Skeletal muscle satellite cell (primary cell): ENCODE measurements around the gene ZNF296.

Experiments
- H3K27me3 ChIP-seq: 2 replicates; pipeline ENCODE4 v1.7.0; 2013; ENCODE audit warnings: low read length; ENCODE audit not compliant: control insufficient read depth, insufficient read depth
- H3K36me3 ChIP-seq: 2 replicates; pipeline ENCODE4 v1.7.0; 2013; ENCODE audit warnings: mild to moderate bottlenecking, control low read depth, low read length; ENCODE audit not compliant: insufficient read depth
- H3K4me1 ChIP-seq: 2 replicates; pipeline ENCODE4 v1.7.0; 2013; ENCODE audit warnings: low read length; ENCODE audit not compliant: control insufficient read depth, insufficient read depth
- H3K4me2 ChIP-seq: 2 replicates; pipeline ENCODE4 v1.7.0; 2013; ENCODE audit warnings: mild to moderate bottlenecking, low read length
- H3K4me3 ChIP-seq: 2 replicates; pipeline ENCODE4 v1.7.0; 2013; ENCODE audit warnings: low read length
- H3K9ac ChIP-seq: 2 replicates; pipeline ENCODE4 v1.7.0; 2013; ENCODE audit warnings: mild to moderate bottlenecking, low read depth, low read length, moderate library complexity
- H3K9me3 ChIP-seq: replicated peaks from 2 replicates; pipeline ENCODE4 v1.7.0; 2013; ENCODE audit warnings: mild to moderate bottlenecking, control low read depth, low read length

Gene ZNF296

DNA sequence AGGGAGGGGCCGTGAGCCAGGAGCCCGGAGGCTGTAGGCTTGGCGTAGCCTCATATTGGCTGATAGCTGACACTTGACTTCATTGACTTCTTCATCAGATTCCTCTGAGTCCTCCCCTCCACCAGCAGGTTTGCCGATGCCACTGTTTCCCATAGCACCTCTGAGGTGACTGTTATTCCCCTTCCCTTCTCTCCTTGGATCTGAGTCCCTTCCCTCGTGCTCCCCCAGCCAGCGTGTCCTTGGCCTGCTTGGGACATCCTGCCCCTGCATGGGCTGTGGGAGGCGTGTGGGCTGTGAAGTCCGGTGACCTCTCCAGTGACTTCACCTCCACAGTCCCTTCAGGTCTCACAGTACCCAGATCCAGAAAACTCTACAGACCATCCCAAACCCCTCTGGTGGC is 25.5 kb upstream of the ZNF296 start:
- Histone ChIP-seq H3K4me2 (no peak overlapping the region), H3K9ac (no peak overlapping the region), H3K36me3 (peaks cover 4% of the 10 kb centered on the region), H3K4me1 (peaks cover 48% of the 10 kb centered on the region), H3K4me3 (no peak overlapping the region), H3K27me3 (no peaks in the 10 kb centered on the region), H3K9me3 (no peaks in the 10 kb centered on the region)

- H3K4me1 ChIP-seq: peaks cover 51% of the 10 kb centered on the region
- H3K27me3 ChIP-seq: no peaks in the 10 kb centered on the region
- H3K9ac ChIP-seq: no peak overlapping the region
- H3K36me3 ChIP-seq: peaks cover 4% of the 10 kb centered on the region
- no peak overlapping the region for H3K4me3 ChIP-seq
- no peaks in the 10 kb centered on the region for H3K9me3 ChIP-seq
- no peak overlapping the region for H3K4me2 ChIP-seq
Measured at GRCh38 chr19:45100846-45101252, 24.6 kb upstream of the ZNF296 start.

- Histone ChIP-seq H3K27me3 (no peaks in the 10 kb centered on the region), H3K4me3 (no peak overlapping the region), H3K36me3 (peaks cover 4% of the 10 kb centered on the region), H3K4me1 (peaks cover 53% of the 10 kb centered on the region), H3K4me2 (peak overlapping the region; percentile 78), H3K9me3 (no peaks in the 10 kb centered on the region), H3K9ac (peak overlapping the region; percentile 18)
Measured at GRCh38 chr19:45100201-45100600, 23.9 kb upstream of the ZNF296 start.

DNA sequence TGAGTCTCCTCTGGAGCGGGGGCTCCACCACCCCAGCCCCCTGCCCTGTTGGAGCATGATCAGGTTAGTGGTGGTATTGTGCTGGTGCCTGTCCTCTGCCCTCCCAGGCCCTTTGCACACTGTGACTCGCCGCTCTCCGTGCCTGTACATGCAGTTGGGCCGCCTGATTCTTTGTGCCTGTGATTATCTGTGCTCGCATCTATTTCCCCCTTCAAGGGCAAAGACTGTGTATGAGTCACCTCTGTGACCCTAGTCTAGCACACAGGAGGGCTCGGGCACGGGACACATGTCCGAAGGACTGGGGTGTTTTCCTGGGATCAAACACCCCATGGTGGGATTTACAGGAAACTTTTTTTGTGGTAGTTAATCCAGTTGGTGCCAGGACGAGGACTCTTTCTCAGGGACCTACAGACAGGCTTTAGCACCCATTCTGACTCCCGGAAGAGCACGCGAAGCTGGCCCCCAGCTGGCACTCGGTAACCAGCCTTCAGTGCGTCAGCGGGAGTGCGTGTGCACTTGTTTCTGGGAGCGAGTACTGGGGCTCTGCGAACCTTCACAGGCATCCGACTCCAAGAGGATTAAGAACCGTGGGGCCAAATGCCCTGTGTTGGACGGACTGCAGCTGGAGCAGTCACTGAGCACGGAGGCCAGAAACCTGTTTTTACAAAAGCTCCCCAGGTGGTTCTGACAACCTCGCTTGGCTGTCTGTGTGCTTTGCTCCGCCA is 23.4 kb upstream of the ZNF296 start:
- Histone ChIP-seq H3K4me2 (peak overlapping the region; percentile 78), H3K27me3 (no peaks in the 10 kb centered on the region), H3K4me1 (peaks cover 57% of the 10 kb centered on the region), H3K9me3 (no peaks in the 10 kb centered on the region), H3K9ac (peak overlapping the region; percentile 32), H3K4me3 (peak overlapping the region; percentile 19), H3K36me3 (peaks cover 4% of the 10 kb centered on the region)

GRCh38 chr19:45098521-45099466 is 22.5 kb upstream of the ZNF296 start:
- H3K36me3 ChIP-seq: peaks cover 4% of the 10 kb centered on the region
- no peaks in the 10 kb centered on the region for H3K27me3 ChIP-seq
- H3K4me3 ChIP-seq: peak overlapping the region; percentile 55
- peaks cover 65% of the 10 kb centered on the region for H3K4me1 ChIP-seq
- peak overlapping the region; percentile 78 for H3K4me2 ChIP-seq
- no peaks in the 10 kb centered on the region for H3K9me3 ChIP-seq
- peak overlapping the region; percentile 32 for H3K9ac ChIP-seq

GRCh38 chr19:45097776-45098520 is 21.7 kb upstream of the ZNF296 start:
- Histone ChIP-seq H3K4me1 (peaks cover 63% of the 10 kb centered on the region), H3K9me3 (no peaks in the 10 kb centered on the region), H3K9ac (peak overlapping the region; percentile 50), H3K4me2 (peak overlapping the region; percentile 78), H3K27me3 (no peaks in the 10 kb centered on the region), H3K4me3 (peak overlapping the region; percentile 55), H3K36me3 (peaks cover 4% of the 10 kb centered on the region)

- Histone ChIP-seq H3K9ac (peak overlapping the region; percentile 50), H3K36me3 (peaks cover 4% of the 10 kb centered on the region), H3K4me1 (peaks cover 58% of the 10 kb centered on the region), H3K27me3 (no peaks in the 10 kb centered on the region), H3K4me3 (no peak overlapping the region), H3K9me3 (no peaks in the 10 kb centered on the region), H3K4me2 (peak overlapping the region; percentile 78)
Measured at GRCh38 chr19:45097450-45097775, 21.1 kb upstream of the ZNF296 start.

DNA sequence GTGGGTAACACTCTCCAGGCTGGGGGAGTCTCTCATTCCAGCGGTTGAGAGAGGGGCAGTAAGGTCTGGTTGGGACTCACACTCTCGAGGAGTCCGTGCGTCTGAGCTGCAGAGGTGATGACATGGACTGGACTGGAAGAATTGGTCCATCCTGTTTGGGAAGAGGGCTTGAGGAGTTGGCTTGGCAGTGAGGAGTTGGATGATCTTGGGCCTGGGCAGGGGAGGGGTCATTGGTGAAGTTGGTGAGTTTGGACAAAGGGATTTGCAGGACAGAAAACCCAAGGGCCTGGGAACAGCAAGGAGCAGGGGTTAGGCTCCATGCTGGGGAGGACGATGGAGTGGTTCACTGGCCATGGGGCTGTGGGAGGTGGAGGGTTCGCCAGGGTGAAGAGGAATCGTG is 20.4 kb upstream of the ZNF296 start:
- H3K9ac ChIP-seq: no peak overlapping the region
- H3K4me3 ChIP-seq: no peak overlapping the region
- H3K4me2 ChIP-seq: no peak overlapping the region
- peaks cover 4% of the 10 kb centered on the region for H3K36me3 ChIP-seq
- no peaks in the 10 kb centered on the region for H3K9me3 ChIP-seq
- peaks cover 58% of the 10 kb centered on the region for H3K4me1 ChIP-seq
- H3K27me3 ChIP-seq: no peaks in the 10 kb centered on the region

DNA sequence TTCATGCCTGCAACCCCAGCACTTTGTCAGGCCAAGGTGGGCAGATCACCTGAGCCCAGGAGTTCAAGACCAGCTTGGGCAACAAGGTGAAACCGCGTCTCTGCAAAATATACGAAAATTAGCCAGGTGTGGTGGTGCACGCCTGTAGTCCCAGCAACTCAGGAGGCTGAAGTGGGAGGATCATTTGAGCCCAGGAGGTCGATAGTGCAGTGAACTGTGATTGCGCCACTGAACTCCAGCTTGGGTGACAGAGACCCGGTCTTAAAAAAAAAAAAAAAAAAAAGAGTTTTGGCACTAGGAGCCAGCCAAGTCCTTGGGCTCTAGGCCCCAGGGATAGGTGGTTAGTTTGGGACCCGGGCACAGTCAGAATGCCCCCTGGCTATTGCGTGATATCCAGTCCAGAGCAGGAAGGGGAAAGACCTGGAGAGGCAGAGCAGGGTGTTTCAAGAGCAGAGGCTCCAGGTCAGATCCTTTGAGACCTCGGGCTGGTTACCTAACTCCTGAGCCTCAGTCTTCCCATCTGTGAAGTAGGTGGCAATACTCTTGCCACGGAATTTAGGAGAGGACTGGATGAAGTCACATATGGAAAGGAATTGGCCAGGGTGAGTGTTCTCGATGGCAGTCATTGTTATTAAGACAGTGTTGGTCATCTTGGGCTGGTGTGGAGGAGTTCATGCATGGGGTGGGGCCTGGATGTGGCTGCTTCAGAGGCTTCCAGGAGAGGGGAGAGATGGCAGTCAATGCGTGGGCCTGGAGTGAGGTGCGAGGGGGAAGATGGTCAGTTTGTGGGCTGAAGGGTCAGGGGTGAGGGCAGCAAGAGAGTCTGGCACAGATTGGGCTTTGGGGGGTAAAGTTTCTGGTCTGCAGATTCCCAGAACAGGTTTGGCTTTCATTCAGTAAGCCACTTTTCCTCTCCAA is 19.5 kb upstream of the ZNF296 start:
- no peak overlapping the region for H3K9ac ChIP-seq

GRCh38 chr19:45094707-45095106 is 18.4 kb upstream of the ZNF296 start:
- Histone ChIP-seq H3K36me3 (peaks cover 10% of the 10 kb centered on the region), H3K9ac (peak overlapping the region; percentile 97), H3K4me1 (peaks cover 50% of the 10 kb centered on the region), H3K4me2 (peak overlapping the region; percentile 93), H3K4me3 (peak overlapping the region; percentile 86), H3K27me3 (no peaks in the 10 kb centered on the region), H3K9me3 (no peaks in the 10 kb centered on the region)

More for the DNA sequence above, 19.5 kb upstream of the ZNF296 start:
- H3K4me1 ChIP-seq: peaks cover 61% of the 10 kb centered on the region
- H3K27me3 ChIP-seq: no peaks in the 10 kb centered on the region
- H3K4me3 ChIP-seq: no peak overlapping the region
- H3K36me3 ChIP-seq: peaks cover 5% of the 10 kb centered on the region
- H3K9me3 ChIP-seq: no peaks in the 10 kb centered on the region
- H3K4me2 ChIP-seq: peak overlapping the region; percentile 93
